DOHH2 (cell line): ENCODE results near the gene EDEM3.

Experiments used
- H3F3A ChIP-seq: fragments of 200-600 bp; sonication (generic), shearing (Covaris generic); 2 replicates; pipeline ENCODE4 v1.6.0; 2016; ENCODE audit warnings: antibody characterized with exemption, mild to moderate bottlenecking; ENCODE audit not compliant: control insufficient read depth, insufficient read depth
- H3K27ac ChIP-seq: fragments of 200-600 bp; sonication (generic); 2 replicates; pipeline ENCODE4 v1.5.1; 2014; ENCODE audit warnings: low read depth, mild to moderate bottlenecking, low read length, moderate library complexity
- H3K27me3 ChIP-seq: fragments of 200-600 bp; sonication (generic); 2 replicates; pipeline ENCODE4 v1.6.1; 2014; ENCODE audit warnings: mild to moderate bottlenecking, low read length, mixed read lengths; ENCODE audit not compliant: control insufficient read depth
- H3K36me3 ChIP-seq: fragments of 200-600 bp; sonication (generic); 2 replicates; pipeline ENCODE4 v1.6.1; 2014; ENCODE audit warnings: mild to moderate bottlenecking, low read length, moderate library complexity, mixed read lengths; ENCODE audit not compliant: control insufficient read depth
- H3K4me1 ChIP-seq: fragments of 200-600 bp; sonication (generic); 2 replicates; pipeline ENCODE4 v1.6.1; 2014; ENCODE audit warnings: mild to moderate bottlenecking, low read length, mixed read lengths; ENCODE audit not compliant: control insufficient read depth
- H3K4me2 ChIP-seq: fragments of 200-600 bp; sonication (generic); 2 replicates; pipeline ENCODE4 v1.6.0; 2014; ENCODE audit warnings: mild to moderate bottlenecking, low read length, moderate library complexity
- H3K4me3 ChIP-seq: fragments of 200-600 bp; sonication (generic); 2 replicates; pipeline ENCODE4 v1.5.1; 2014; ENCODE audit warnings: mild to moderate bottlenecking, low read length, mixed read lengths
- H3K79me2 ChIP-seq: fragments of 200-600 bp; sonication (generic); 2 replicates; pipeline ENCODE4 v1.6.1; 2014; ENCODE audit warnings: mild to moderate bottlenecking, low read length, mixed read lengths; ENCODE audit not compliant: control insufficient read depth
- H3K9me2 ChIP-seq: fragments of 200-600 bp; sonication (generic); replicated peaks from 2 replicates; pipeline ENCODE4 v1.6.1; 2014; ENCODE audit warnings: mild to moderate bottlenecking, low read length, mixed read lengths; ENCODE audit not compliant: control insufficient read depth
- H3K9me3 ChIP-seq: fragments of 200-600 bp; sonication (generic); 2 replicates; pipeline ENCODE4 v1.6.1; 2014; ENCODE audit warnings: antibody characterized with exemption, low read length, mixed read lengths; ENCODE audit not compliant: control insufficient read depth, insufficient read depth
- H4K20me1 ChIP-seq: fragments of 200-600 bp; sonication (generic); 2 replicates; pipeline ENCODE4 v1.6.0; 2014; ENCODE audit warnings: low read depth, mild to moderate bottlenecking, antibody characterized with exemption, low read length, moderate library complexity; ENCODE audit not compliant: control insufficient read depth, insufficient read depth
- CTCF ChIP-seq: fragments of 200-600 bp; sonication (generic); IDR thresholded peaks from one replicate; pipeline ENCODE4 v1.5.1; 2014; ENCODE audit warnings: antibody characterized with exemption, mild to moderate bottlenecking, low read depth, low read length; ENCODE audit not compliant: poor library complexity, severe bottlenecking
- EZH2phosphoT487 ChIP-seq: fragments of 200-600 bp; sonication (generic); IDR thresholded peaks from 2 replicates; pipeline ENCODE4 v1.6.1; 2017; ENCODE audit warnings: borderline replicate concordance, mild to moderate bottlenecking, antibody characterized with exemption, low read length, moderate library complexity, mixed read lengths

EDEM3 gene

GRCh38 chr1:184802354-184803179 is 47.9 kb upstream of the EDEM3 start:
- no peaks in the 10 kb centered on the region for H3K27me3 ChIP-seq

GRCh38 chr1:184801503-184801902 is 46.8 kb upstream of the EDEM3 start:
- no peaks in the 10 kb centered on the region for H3K27me3 ChIP-seq
- TF ChIP-seq EZH2phosphoT487, result no peak
- TF ChIP-seq CTCF, result no peak
- H3K79me2 ChIP-seq, result no peaks in the 10 kb centered on the region
- peaks cover 10% of the 10 kb centered on the region for H3K4me1 ChIP-seq
- no peak overlapping the region for H3K4me2 ChIP-seq
- H3K9me2 ChIP-seq, result no peaks in the 10 kb centered on the region
- H4K20me1 ChIP-seq, result no peaks in the 10 kb centered on the region
- no peak overlapping the region for H3K27ac ChIP-seq
- H3K36me3 ChIP-seq, result no peaks in the 10 kb centered on the region
- no peak overlapping the region for H3K4me3 ChIP-seq
- no peaks in the 10 kb centered on the region for H3F3A ChIP-seq
- H3K9me3 ChIP-seq, result no peaks in the 10 kb centered on the region

More at GRCh38 chr1:184802354-184803179, 47.9 kb upstream of the EDEM3 start:
- H3K9me2 ChIP-seq, result no peaks in the 10 kb centered on the region
- no peaks in the 10 kb centered on the region for H3F3A ChIP-seq
- no peaks in the 10 kb centered on the region for H3K9me3 ChIP-seq
- H3K27ac ChIP-seq, result no peak overlapping the region
- H3K36me3 ChIP-seq, result no peaks in the 10 kb centered on the region
- H3K4me3 ChIP-seq, result no peak overlapping the region
- no peak overlapping the region for H3K4me2 ChIP-seq
- TF ChIP-seq CTCF (no peak), EZH2phosphoT487 (no peak)
- no peaks in the 10 kb centered on the region for H4K20me1 ChIP-seq
- H3K79me2 ChIP-seq, result no peaks in the 10 kb centered on the region
- peaks cover 10% of the 10 kb centered on the region for H3K4me1 ChIP-seq

GRCh38 chr1:184800876-184801275 is 46.2 kb upstream of the EDEM3 start:
- peaks cover 7% of the 10 kb centered on the region for H3K4me1 ChIP-seq
- no peaks in the 10 kb centered on the region for H3K9me2 ChIP-seq
- no peaks in the 10 kb centered on the region for H3K36me3 ChIP-seq
- no peaks in the 10 kb centered on the region for H4K20me1 ChIP-seq
- H3F3A ChIP-seq, result no peaks in the 10 kb centered on the region
- no peaks in the 10 kb centered on the region for H3K9me3 ChIP-seq
- no peak overlapping the region for H3K4me2 ChIP-seq
- H3K27ac ChIP-seq, result no peak overlapping the region
- no peaks in the 10 kb centered on the region for H3K79me2 ChIP-seq
- H3K4me3 ChIP-seq, result no peak overlapping the region
- H3K27me3 ChIP-seq, result no peaks in the 10 kb centered on the region
- TF ChIP-seq CTCF (no peak), EZH2phosphoT487 (no peak)
